Measurements from ENCODE around the gene LRRTM4. TPM values are rescaled to one million over a fixed set of nuclear protein-coding genes. Genes with fewer than 3 reads are reported as not detected.
"Not testable (repeated sequence)": the region's sequence is repeated elsewhere in the genome, so short reads cannot be mapped to it uniquely, and the experiment has no call there.

Gene LRRTM4
- polyA plus RNA-seq, 4 donors, result 0.33 to 2.5 (median 1.3) TPM

DNA sequence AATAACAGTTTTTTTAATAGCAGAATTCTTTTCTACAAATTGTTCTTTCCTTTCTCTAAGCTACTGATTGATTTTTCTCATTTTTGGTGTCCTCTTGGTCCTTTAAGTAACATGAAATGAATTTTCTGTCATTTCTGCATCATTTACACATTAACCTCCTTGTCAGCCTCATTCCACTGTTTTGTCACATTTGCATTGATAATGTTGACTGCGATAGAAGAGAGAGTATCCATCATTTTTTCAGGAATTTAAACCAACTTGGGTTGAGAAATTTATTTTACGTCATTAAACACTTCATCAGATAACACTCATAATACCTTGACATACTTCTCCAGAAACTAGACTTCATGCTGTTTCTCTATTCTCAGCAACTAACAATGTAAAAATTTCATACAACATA is 422.2 kb downstream of the LRRTM4 start:
- DNase-seq (ENCODE audit: low read depth in 4 of 4, low spot score in 3 of 4), result no peak

DNA sequence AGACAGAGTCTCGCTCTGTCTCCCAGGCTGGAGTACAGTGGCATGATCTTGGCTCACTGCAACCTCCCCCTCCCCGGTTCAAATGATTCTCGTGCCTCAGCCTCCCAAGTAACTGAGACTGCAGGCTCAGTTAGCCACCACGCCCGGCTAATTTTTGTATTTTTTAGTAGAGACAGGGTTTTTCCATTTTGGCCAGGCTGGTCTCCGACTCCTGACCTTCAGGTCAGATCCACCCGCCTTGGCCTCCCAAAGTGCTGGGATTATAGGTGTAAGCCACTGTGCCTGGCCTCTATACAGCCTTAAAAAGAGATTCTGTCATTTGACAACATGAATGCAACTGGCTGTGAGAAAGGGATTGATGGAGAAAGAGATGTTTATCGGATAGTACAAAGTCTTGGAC is 426.7 kb downstream of the LRRTM4 start:
- not testable (repeated sequence) for DNase-seq (ENCODE audit: low read depth in 4 of 4, low spot score in 3 of 4)

DNA sequence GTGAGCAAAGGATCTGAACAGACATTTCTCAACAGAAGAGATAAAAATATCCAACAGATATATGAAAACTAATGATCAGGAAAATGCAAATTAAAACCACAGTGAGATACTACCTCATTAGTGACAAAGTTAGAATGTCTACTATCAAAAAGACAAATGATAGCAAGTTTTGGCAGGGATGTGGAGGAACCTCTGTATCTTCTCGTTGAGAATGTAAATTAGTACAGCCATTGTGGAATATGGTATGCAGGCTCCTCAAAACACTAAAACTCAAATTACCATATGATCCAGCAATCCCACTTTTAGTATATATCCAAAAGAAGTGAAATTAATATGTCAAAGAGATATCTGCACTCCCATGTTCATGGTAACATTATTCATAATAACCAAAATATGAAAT is 427.1 kb downstream of the LRRTM4 start:
- no peak for DNase-seq (ENCODE audit: low read depth in 4 of 4, low spot score in 3 of 4)

DNA sequence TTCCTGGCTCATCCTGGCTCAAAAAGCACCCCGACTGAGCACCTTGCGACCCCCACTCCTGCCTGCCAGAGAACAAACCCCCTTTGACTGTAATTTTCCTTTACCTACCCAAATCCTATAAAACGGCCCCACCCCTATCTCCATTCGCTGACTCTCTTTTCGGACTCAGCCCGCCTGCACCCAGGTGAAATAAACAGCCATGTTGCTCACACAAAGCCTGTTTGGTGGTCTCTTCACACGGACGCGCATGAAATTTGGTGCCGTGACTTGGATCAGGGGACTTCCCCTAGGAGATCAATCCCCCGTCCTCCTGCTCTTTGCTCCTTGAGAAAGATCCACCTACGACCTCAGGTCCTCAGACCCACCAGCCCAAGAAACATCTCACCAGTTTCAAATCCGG is 433.8 kb downstream of the LRRTM4 start:
- DNase-seq (ENCODE audit: low read depth in 4 of 4, low spot score in 3 of 4), result not testable (repeated sequence)

DNA sequence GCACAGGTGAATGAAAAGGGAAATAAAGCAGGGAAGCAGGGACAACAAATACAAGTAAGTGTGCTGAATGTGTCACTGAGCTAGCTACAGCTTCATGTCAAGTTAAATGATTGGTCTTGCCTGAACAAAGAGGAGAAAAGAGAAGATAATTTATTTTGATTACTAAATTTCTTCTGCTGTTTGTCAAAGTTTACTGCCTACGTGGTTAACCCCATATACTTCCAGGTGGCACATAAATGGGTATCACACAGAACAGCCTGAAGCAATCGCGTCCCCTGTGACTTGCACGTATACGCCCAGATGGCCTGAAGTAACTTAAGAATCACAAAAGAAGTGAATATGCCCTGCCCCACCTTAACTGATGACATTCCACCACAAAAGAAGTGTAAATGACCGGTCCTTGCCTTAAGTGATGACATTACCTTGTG is 434.2 kb downstream of the LRRTM4 start:
- DNase-seq (ENCODE audit: low read depth in 4 of 4, low spot score in 3 of 4), result no peak

DNA sequence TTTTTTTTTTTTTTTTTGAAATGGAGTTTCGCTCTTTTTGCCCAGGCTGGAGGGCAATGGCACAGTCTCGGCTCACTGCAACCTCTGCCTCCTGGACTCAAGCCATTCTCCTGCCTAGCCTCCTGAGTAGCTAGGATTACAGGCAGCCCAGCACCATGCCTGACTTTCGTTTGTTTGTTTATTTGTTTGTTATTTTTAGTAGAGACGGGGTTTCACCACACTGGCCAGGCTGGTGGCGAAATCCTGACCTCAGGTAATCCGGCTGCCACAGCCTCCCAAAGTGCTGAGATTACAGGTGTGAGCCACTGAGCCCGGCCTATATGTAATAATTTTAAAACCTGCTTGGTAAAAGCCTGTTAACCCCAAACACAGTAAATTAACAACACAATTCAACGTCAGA is 435.7 kb downstream of the LRRTM4 start:
- no peak for DNase-seq (ENCODE audit: low read depth in 4 of 4, low spot score in 3 of 4)

DNA sequence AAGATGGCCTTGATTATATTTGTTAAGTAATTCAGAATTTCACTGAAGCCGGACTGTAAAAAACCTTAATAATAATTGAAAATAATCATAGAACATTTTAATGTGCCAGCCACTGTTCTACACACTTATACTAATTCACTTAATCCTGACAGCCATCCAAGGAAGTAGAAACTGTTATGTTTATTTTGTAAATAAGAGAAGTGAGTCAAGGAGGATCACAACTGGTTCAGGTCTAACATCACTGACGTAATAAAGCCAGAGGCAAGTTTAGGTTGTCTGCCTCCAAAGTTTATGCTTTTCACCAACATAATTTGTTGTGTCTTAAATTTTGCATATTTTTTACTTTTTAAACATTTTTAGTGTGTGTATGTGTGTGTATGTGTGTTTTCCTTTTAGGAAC is 436.1 kb downstream of the LRRTM4 start:
- no peak for DNase-seq (ENCODE audit: low read depth in 4 of 4, low spot score in 3 of 4)

DNA sequence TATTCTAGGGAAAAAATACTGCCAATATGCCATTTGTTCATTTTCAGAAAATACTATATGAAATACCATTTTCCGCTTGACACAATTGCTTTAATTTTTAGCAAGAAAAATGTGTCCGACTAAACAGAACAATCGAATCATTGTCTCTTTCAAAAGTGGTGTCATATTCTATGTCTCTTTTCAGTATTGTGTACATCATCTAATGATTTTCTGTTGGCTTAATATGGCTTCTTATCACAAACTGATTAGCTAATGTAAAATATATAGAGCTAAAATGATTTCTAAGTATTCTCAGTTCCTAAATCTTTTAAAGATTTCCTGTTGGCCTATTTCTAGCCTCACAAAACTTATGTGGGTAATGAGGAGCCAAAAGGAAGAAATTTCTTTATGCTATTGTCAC is 436.6 kb downstream of the LRRTM4 start:
- DNase-seq (ENCODE audit: low read depth in 4 of 4, low spot score in 3 of 4), result no peak

DNA sequence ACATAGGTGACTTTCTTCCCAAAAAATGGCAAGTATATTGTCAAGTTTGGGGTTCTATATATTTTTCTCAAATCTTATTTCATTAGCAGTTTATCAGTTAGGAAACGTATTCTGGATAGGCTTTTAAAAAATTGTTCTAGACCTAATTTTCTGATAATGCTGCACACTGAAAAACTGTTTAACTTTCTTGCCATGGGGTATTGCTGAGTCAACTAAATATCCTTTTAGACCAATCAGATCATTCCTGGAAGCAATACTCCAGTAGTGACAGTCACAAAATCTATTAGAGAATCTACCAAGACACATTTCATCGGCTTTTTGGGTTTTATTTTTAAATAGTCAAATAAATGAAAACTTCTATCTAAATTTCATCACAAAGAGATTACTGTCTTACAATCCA is 440.6 kb downstream of the LRRTM4 start:
- no peak for DNase-seq (ENCODE audit: low read depth in 4 of 4, low spot score in 3 of 4)

DNA sequence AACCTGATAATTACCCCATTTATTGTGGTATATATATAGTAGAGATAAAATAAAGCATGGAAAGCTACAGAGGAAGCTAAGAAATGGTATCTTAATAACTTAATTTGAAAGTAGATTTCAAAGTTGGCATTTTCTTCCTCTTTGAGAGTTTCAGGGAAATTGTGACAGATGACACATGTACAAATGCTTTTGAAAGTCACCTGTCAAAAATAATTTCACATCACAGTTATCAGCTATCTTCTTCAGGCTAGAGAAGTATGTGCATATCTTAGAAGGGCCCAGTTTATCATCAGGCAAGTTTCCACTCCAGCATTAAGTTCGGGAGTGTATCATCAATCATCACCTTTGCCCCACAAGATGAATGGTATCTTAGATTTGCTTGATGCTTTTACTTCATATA is 457.9 kb downstream of the LRRTM4 start:
- no peak for DNase-seq (ENCODE audit: low read depth in 4 of 4, low spot score in 3 of 4)

DNA sequence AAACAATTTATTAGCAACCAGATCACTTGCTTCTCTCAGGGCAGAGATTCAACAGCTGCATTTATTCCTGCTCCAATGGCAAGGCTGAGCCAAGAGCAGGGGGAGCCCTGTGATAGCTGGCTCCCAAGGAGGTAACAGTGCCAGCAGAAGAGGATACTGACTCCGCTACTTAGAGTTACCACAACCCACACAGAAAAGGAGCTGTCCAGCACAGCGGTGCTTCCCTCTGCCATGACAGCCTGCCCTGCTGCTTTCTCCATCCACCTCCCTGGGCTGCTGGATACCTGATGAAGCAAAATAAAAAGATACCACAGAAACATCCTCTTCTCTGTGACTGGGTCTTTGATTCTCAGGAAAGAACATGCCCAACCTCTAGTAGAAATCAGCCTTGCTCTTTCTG is 467.2 kb downstream of the LRRTM4 start:
- peak in 1 of 4 donors; percentile 7 for DNase-seq (ENCODE audit: low read depth in 4 of 4, low spot score in 3 of 4)

DNA sequence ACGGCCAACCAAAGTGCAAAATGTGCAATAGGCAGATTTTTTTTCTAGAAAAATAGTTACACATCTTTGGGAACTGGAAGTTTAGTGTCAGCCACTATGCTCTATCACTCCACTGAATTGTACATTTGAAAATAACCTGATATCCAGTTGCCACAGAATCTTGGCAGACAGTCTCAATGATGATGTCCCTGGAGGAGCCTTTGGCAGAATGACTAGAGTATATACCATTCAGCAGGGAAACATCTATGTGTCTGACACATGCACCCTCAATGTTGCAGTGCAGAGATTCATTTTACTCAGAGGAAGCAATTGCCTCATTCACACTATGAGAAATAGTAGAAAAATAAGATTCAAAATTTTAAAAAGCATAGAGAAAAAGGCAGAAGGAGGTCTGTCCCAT is 475.8 kb downstream of the LRRTM4 start:
- DNase-seq (ENCODE audit: low read depth in 4 of 4, low spot score in 3 of 4), result no peak

DNA sequence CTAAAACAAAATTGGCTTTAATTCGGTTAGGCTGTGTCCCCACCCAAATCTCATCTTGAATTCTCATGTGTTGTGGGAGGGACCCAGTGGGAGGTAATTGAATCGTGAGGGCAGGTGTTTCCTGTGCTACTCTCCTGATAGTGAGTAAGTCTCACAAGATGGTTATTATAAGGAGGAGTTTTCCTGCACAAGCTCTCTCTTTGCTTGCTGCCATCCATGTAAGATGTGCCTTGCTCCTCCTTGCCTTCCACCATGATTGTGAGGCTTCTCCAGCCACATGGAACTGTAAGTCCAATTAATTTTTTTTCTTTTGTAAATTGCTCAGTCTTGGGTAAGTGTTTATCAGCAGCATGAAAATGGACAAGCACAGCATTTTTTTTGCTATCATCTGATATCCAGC is 476.7 kb downstream of the LRRTM4 start:
- DNase-seq (ENCODE audit: low read depth in 4 of 4, low spot score in 3 of 4), result not testable (repeated sequence)

DNA sequence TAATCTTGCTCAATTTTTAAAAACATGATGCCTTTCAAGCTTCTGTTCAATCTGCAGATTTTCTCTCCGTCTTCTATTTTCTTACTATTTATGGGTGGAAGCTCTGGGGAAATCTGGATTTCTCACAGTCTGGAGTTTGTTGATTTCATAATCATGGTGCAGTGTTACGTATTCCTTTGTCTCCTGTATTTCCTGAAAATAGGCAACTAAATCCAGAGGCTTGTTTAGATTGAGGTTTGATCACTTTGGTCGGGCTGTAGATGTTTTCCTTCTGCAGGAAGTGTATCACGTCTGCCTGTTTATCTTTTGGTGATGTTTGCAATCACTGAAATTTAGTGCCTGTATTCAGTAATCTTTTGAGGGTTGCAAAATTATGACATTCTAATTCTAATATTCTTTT is 487.7 kb downstream of the LRRTM4 start:
- DNase-seq (ENCODE audit: low read depth in 4 of 4, low spot score in 3 of 4), result no peak

DNA sequence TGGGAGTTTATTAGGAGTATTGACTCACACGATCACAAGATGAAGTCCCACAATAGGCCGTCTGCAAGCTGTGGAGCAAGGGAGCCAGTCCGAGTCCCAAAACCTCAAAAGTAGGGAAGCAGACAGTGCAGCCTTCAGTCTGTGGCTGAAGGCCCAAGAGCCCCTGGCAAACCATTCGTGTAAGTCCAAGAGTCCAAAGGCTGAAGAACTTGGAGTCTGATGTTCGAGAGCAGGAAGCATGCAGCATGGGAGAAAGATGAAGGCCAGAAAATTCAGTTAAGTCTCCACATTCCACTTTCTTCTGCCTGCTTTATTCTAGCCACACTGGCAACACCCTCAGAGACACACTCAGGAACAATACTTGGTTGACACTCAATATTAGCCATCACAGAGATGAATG is 492.9 kb downstream of the LRRTM4 start:
- DNase-seq (ENCODE audit: low read depth in 4 of 4, low spot score in 3 of 4), result not testable (repeated sequence)

DNA sequence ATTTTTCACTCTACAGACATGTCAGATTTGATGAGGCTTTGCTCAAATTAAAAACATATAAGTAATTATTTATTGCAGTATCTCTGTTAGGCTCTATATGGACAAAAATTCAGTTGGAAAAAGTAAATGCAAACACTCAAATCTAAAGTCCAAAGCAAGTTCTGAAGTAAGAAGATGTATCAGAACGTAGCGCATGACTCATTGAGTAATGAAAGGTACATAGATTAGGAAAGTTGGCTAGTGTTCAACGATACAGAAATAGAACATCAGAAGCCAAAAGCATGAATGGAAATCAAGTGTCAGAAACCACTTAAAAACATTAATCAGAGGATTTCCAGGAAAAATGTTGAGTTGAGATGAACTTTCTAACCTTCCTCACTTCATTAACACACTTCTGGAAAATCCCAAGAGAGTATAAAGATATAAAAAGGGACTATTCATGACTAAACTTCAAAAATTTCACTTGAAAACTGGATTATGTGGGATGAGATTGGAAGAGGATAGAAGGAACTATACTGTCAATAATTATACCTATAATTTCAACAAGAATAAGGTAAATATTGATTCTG is 494.1 kb downstream of the LRRTM4 start:
- no peak for DNase-seq (ENCODE audit: low read depth in 4 of 4, low spot score in 3 of 4)

DNA sequence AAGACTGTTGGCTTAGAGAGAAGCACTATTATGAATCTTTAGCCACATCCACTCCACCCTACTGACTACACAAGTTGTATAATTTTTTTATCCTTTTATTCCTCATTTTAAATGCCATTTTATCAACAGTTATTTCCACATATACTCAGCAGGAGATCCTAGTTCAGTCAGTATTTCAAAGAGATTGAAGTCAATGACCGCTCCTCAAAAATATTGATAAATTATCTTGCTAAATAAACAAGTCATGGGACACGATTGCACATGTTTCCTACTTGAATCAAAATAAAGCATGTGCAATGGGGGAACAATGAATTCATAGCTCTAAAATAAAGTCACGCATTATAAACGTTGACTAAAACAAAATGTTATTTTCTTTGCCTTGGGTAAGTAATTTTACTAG is 496.5 kb downstream of the LRRTM4 start:
- DNase-seq (ENCODE audit: low read depth in 4 of 4, low spot score in 3 of 4), result no peak

DNA sequence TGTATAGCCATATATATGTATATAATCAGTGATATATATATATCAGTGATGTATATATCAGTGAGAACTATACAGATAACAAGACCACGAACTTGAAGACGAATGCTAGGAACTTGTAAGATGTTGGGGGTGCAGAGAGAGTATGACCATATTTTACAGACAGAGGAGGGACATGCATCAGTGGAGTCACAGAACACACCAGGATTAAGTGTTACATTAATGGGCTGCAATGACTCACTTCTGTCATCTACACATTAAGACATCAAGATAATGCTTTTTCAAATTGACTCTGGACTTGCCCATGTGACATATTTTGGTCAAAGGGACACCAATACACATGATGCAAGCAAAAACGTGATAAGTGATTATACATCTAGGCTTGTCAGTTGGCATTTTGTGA is 501.0 kb downstream of the LRRTM4 start:
- no peak for DNase-seq (ENCODE audit: low read depth in 4 of 4, low spot score in 3 of 4)

DNA sequence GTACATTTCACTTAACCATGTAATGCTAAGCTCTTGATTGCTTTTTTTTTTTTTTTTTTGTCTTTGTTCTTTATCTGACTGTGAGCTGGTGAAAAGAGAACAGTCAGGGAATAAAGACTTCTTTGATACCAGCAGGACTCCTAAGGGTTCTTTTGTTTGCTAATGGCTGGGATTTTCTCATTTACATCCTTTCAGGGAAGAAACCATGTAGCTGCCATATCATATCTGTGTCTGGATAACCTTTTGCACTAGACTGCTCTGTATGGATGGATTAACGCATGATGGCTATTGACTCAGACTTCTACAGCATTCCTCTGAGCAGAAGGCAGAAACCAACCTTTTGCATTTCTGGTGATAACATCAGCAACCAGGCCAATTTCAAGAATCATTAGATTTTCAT is 504.0 kb downstream of the LRRTM4 start:
- DNase-seq (ENCODE audit: low read depth in 4 of 4, low spot score in 3 of 4), result no peak

DNA sequence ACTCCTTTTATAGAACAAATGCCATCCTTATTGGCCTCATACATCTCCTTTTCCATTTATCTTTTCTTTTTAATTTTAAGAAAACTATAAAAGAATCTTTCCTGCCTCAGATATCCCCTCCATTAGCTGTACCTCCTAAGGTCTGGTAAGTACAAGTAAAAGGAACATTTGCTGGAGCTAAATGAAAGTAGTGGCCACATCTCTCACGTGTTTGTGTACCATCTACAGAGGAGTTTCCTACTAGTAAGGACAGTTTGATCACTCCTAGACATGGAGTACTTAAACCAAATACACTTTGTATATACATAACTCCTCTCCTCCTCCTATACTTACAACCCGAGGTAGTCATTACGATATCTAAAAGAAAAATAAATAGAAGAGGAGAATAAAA is 504.8 kb downstream of the LRRTM4 start:
- DNase-seq (ENCODE audit: low read depth in 4 of 4, low spot score in 3 of 4), result no peak

DNA sequence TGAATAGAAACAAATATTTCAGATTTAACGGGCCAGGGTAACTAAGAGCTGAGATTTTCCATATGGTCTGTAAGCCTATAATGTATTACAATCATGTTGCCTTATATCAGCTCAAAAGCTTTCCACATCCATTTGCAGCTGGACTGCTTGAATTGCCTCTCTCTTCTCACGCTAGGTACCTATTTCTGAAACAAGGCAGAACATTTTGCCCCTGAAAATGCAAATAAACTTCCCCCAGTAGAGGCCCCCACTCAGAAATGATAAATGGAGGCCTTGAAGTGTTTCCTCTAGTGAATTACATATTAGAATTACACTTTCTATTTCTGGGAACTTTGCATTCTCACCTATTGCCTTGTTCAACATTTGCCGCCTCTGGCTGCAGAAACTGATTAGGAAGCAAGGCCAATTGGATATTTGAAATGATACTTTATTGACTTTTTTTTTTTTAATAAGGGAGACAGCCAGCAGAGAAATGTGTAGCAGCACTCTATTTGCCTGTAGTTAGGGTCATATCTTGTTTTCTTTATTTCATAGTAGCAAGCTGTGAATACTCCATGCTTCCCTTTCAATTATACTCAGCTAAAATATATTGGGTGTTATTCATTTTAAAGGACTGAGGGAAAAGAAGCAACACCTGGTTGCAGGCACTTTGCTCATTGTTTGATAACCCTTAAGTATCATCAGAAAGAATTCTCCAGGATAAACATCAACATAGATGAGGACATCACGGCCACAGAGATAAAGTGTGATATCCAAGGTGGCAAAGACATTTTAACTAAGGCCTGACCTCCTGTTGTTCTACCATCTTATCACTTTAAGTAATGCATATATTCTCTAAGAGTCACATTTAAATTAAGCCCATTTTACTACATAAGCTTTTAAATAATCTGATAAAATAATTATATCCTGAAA is 505.5 kb downstream of the LRRTM4 start:
- DNase-seq (ENCODE audit: low read depth in 4 of 4, low spot score in 3 of 4), result no peak

DNA sequence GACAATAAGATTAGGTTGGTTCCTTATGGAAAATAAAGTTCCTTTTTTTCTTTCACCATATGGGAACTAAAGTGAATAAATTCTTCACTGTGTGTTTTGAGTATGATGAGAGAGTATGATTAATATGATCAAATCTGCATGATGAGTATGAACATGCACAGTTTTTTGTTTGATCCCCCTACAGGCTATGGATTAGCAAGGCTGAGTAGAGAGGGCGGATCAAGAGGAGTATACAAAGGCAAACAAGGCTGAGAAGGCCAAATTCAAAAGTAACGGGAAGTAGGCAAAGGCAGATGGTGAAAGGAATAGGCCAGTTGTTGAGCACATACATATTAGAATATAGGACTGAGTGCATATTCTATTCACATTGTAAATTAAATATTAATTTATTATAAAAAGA is 508.2 kb downstream of the LRRTM4 start:
- DNase-seq (ENCODE audit: low read depth in 4 of 4, low spot score in 3 of 4), result no peak
